PFSK-1 (cell line): ENCODE data around the gene PARN.

ENCODE experiments used
- FOXP2 ChIP-seq: optimal IDR thresholded peaks from 2 replicates; pipeline ENCODE3; 2011; ENCODE audit warnings: borderline replicate concordance, control low read depth, inconsistent platforms; ENCODE audit not compliant: insufficient read depth; ENCODE audit errors: extremely low read length, extremely low read depth
- POLR2AphosphoS5 ChIP-seq: IDR thresholded peaks from 2 replicates; pipeline ENCODE4 v1.6.1; 2012; ENCODE audit warnings: low read depth, mild to moderate bottlenecking, control low read depth, low read length, moderate library complexity
- REST ChIP-seq, 2 experiments: IDR thresholded peaks; 2 replicates each; pipeline versions ENCODE4 v1.6.1 to v1.8.0; 2011 to 2012; ENCODE audit warnings: low read depth in 2 of 2, low read length in 2 of 2, control low read depth in 1 of 2, inconsistent platforms in 1 of 2, mild to moderate bottlenecking in 1 of 2, moderate library complexity in 1 of 2; ENCODE audit not compliant: insufficient read depth in 1 of 2
- SIN3A ChIP-seq: IDR thresholded peaks from 2 replicates; pipeline ENCODE4 v1.6.1; 2012; ENCODE audit warnings: mild to moderate bottlenecking, low read length, moderate library complexity, borderline replicate concordance; ENCODE audit not compliant: insufficient read depth
- TAF1 ChIP-seq: IDR thresholded peaks from 2 replicates; pipeline ENCODE4 v1.6.1; 2012; ENCODE audit warnings: low read length, control low read depth, borderline replicate concordance; ENCODE audit not compliant: insufficient read depth

The PARN gene

DNA sequence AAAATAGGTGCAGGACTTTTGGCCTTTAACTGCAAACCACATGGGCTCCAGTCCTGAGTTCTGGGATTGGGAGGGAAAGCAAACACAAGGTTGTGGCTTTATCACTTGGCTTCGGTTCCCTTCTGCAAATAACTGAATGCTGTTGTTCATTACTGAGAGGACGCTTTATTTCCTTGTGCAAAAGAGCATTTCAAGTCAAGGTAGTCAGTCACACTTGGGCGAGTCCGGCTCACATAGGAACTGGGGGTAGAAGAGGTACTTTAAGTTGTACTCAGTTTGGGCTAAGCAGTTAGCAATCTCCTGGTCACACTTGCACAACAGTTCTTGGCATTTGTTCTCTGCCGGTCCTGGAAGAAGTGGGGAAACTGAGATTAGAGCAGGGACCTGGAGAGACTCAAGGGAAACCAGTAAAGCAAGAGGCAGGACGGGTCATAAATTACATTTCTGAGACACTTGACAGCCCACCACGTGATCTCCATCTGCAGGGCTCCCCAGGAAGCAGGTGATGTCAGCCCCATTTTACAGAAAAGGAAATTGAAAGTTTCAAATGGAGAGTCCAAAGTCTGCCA is 42.4 kb upstream of the PARN start:
- no peak for TF ChIP-seq TAF1
- TF ChIP-seq REST (IDR thresholded peaks at IDR 0.05; ENCODE audit: insufficient read depth in 1 of 2, low read depth in 2 of 2, low read length in 2 of 2): no peak
- no peak for TF ChIP-seq SIN3A
- TF ChIP-seq POLR2AphosphoS5: no peak
- TF ChIP-seq FOXP2: no peak

GRCh38 chr16:14669776-14670175 is 39.7 kb upstream of the PARN start:
- TF ChIP-seq TAF1 (no peak), POLR2AphosphoS5 (no peak), REST (IDR thresholded peaks at IDR 0.05; ENCODE audit: insufficient read depth in 1 of 2, low read depth in 2 of 2, low read length in 2 of 2) (no peak), FOXP2 (no peak), SIN3A (no peak)

- TF ChIP-seq REST (IDR thresholded peaks at IDR 0.05; ENCODE audit: insufficient read depth in 1 of 2, low read depth in 2 of 2, low read length in 2 of 2): no peak
- TF ChIP-seq SIN3A: no peak
- TF ChIP-seq POLR2AphosphoS5: no peak
- TF ChIP-seq FOXP2: no peak
- TF ChIP-seq TAF1: no peak
These were observed 38.6 kb upstream of the PARN start for GRCh38 chr16:14668556-14669223.

DNA sequence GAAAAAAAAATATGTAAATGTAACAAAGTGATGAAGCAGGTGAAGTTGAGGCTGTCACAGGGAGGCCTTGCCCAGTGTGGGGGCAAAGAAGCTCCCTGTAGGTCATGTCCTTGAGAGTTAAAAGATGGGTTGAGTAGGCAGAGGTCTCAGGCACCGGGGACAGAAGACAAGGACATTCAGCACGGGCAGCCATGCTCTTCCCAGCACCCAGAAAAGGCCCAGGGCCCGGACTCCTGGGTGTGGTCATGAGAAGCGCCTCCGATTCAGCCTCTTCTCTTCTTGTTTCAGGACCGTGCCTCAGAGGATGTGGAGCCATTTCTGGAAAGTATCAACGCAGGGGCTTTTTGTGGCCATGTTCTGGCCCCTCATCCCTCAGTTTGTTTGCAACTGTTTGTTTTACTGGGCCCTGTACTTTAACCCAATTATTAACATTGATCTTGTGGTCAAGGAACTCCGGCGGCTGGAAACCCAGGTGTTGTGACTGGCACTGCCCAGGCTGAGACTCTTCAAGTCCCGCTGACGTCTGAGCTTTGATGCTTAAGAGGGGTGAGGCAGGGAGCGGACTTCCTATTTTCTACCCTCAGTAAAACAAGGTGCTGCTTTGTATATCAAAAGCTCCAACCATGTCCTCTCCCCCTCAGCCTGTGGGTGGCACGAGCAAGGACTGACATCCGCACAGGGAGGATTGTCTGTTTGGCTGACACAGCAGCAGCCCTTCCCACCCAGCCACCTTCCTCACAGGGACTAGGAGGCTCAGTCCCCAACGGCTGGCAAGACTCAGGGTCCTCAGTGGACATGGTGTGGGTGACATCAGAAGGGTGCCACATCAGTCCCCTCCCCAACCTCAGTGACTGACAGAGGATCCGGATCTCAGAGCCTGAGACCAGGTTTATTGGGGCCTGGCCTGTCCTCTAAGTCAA is 37.5 kb upstream of the PARN start:
- TF ChIP-seq REST (IDR thresholded peaks at IDR 0.05; ENCODE audit: insufficient read depth in 1 of 2, low read depth in 2 of 2, low read length in 2 of 2) (no peak), FOXP2 (no peak), TAF1 (no peak), SIN3A (no peak), POLR2AphosphoS5 (no peak)
